Ishikawa (cell line): ENCODE data around the gene SLX9.

Source experiments
- CEBPB ChIP-seq: IDR thresholded peaks from 2 replicates; pipeline ENCODE4 v1.6.1; 2012
- CREB1 ChIP-seq: IDR thresholded peaks from 2 replicates; pipeline ENCODE4 v1.6.1; 2012; ENCODE audit warnings: low read depth
- EGR1 ChIP-seq: IDR thresholded peaks from 2 replicates; pipeline ENCODE4 v1.6.1; 2012
- EP300 ChIP-seq: IDR thresholded peaks from 2 replicates; pipeline ENCODE4 v1.6.1; 2012; ENCODE audit warnings: borderline replicate concordance
- FOXM1 ChIP-seq: IDR thresholded peaks from 2 replicates; pipeline ENCODE4 v1.6.1; 2012; ENCODE audit warnings: low read depth, borderline replicate concordance
- NFIC ChIP-seq: IDR thresholded peaks from 2 replicates; pipeline ENCODE4 v1.6.1; 2012
- RAD21 ChIP-seq: IDR thresholded peaks from 2 replicates; pipeline ENCODE4 v1.6.1; 2012; ENCODE audit warnings: low read depth
- REST ChIP-seq: IDR thresholded peaks from 2 replicates; pipeline ENCODE4 v1.6.1; 2012; ENCODE audit warnings: low read depth, mild to moderate bottlenecking
- TAF1 ChIP-seq: IDR thresholded peaks from 2 replicates; pipeline ENCODE4 v1.6.1; 2012; ENCODE audit warnings: low read depth, mild to moderate bottlenecking
- TCF12 ChIP-seq: IDR thresholded peaks from 2 replicates; pipeline ENCODE4 v1.6.1; 2012; ENCODE audit warnings: low read depth
- TEAD4 ChIP-seq: IDR thresholded peaks from 2 replicates; pipeline ENCODE4 v1.6.1; 2012
- YY1 ChIP-seq: IDR thresholded peaks from 2 replicates; pipeline ENCODE4 v1.6.1; 2012; ENCODE audit warnings: low read depth
- ZBTB7A ChIP-seq: IDR thresholded peaks from 2 replicates; pipeline ENCODE4 v1.6.1; 2012; ENCODE audit warnings: low read depth
- TF ChIP-seq, protein P1 (sequence below): IDR thresholded peaks from 2 replicates; pipeline ENCODE4 v1.6.1; 2012
- TF ChIP-seq, protein P2 (sequence below): IDR thresholded peaks from 2 replicates; pipeline ENCODE4 v1.6.1; 2012

Gene SLX9

GRCh38 chr21:44917446-44918106, 22.3 kb upstream of the SLX9 start:
- TF ChIP-seq FOXM1 (no peak), ZBTB7A (no peak), EP300 (no peak), NFIC (no peak), RAD21 (no peak)

GRCh38 chr21:44918107-44918470, 21.7 kb upstream of the SLX9 start:
- TF ChIP-seq, protein P1, sequence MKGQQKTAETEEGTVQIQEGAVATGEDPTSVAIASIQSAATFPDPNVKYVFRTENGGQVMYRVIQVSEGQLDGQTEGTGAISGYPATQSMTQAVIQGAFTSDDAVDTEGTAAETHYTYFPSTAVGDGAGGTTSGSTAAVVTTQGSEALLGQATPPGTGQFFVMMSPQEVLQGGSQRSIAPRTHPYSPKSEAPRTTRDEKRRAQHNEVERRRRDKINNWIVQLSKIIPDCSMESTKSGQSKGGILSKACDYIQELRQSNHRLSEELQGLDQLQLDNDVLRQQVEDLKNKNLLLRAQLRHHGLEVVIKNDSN, result no peak
- TF ChIP-seq CEBPB (no peak), EP300 (no peak), TEAD4 (no peak), RAD21 (no peak), YY1 (no peak), ZBTB7A (no peak), NFIC (no peak), EGR1 (no peak), TAF1 (no peak), FOXM1 (no peak), TCF12 (no peak), CREB1 (no peak), REST (no peak)
- TF ChIP-seq, protein P2, sequence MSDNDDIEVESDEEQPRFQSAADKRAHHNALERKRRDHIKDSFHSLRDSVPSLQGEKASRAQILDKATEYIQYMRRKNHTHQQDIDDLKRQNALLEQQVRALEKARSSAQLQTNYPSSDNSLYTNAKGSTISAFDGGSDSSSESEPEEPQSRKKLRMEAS, result no peak

DNA sequence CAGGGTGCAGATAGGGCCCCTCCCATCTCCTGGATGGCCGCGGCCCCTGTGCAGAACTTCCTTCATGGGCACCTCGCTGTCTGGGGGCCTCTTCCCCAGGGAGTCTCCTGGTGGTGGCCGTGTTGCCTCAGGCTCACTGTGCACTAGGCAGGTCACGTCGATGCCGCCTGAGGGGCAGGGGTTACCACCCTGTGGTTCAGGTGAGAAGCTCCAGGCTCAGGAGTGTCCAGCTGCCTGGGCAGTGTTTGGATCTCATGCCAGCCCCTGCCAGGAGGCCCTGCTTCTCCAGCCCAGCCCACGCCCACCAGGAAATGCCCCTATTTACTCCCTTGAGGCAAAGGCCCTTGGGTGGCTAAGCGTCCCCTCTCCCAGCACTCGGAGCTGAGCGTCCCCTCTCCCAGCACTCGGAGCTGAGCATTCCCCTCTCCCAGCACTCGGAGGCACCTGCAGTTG, 21.2 kb upstream of the SLX9 start:
- TF ChIP-seq TCF12 (no peak), CEBPB (no peak), CREB1 (no peak), ZBTB7A (no peak)
- TF ChIP-seq, protein P1, result no peak

GRCh38 chr21:44919111-44919912, 20.5 kb upstream of the SLX9 start:
- TF ChIP-seq CEBPB, result no peak
- no peak for TF ChIP-seq RAD21
- TF ChIP-seq ZBTB7A, result no peak
- no peak for TF ChIP-seq CREB1
- TF ChIP-seq YY1, result no peak
- TF ChIP-seq FOXM1, result no peak
- TF ChIP-seq TEAD4, result no peak
- no peak for TF ChIP-seq TAF1
- TF ChIP-seq NFIC, result no peak
- no peak for TF ChIP-seq TCF12
- TF ChIP-seq EGR1, result no peak
- TF ChIP-seq, protein P1, result no peak
- TF ChIP-seq REST, result no peak
- TF ChIP-seq, protein P2, result no peak
- TF ChIP-seq EP300, result no peak
